Fibroblast of skin of right quadriceps (primary cell): ENCODE results near the gene CERS1.

Experiments used
- DNase-seq: peaks from one replicate; pipeline ENCODE4 v3.0.0-alpha.2; 2013

CERS1 gene

DNA sequence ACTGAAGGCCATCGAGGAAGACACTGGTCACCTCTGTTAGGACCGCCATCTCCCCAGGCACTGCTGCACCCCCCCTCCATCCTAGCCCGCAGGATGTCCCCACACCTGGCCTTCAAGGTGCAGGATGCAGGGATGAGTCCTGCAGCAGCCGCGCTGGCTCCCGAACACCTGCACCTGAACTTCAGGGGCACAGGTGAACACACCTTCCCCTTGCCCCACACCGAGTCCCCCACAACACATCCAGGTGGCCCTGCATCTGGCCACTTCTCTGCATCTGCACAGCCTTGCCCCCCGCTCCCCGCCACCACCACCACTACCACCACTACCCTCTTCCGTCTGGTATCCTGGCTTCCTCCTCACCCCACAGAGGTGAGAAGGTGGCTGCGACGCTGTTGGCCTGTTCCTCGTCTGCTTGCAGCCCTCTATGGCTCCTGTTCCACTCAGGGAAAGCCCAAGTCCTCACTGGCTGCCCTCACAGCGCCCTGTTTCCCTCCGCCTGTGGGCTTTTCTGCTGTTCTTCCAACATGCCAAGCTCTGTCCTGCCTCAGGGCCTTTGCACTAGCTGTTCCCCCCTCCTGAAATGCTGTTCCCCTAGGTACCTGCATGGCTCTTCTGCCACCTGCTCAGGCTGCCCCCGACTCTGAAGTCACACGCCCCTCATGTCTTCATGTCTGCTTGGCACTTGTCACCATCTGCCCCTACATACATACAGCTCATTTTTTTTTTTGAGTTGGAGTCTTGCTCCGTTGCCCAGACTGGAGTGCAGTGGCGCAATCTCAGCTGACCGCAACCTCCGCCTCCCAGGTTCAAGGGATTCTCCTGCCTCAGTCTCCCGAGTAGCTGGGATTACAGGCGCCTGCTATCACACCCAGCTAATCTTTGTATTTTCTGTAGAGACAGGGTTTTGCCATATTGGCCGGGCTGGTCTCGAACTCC lies 1.4 kb upstream of the CERS1 start:
- DNase-seq, result no peak

DNA sequence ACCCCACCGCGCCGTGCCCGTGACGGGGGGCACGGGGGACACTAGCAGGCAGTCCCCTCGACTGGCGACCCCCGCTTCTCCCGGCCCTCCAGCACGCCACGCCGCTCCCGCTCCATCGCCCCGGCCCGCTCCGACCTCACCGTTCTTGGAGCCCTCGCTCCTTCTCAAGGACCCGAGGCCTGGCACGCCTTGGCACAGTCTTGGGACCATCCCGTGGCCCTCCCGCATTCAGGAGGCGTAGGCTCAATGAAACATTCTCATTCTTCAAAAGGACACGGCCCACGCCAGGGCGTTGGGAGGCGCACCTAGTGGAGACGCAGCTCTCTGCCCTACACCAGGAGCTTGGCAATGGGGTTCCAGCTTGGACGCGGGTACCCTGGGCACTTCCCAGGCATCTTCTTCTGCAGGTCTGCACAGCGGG lies 473 bp upstream of the CERS1 start:
- DNase-seq, result no peak

DNA sequence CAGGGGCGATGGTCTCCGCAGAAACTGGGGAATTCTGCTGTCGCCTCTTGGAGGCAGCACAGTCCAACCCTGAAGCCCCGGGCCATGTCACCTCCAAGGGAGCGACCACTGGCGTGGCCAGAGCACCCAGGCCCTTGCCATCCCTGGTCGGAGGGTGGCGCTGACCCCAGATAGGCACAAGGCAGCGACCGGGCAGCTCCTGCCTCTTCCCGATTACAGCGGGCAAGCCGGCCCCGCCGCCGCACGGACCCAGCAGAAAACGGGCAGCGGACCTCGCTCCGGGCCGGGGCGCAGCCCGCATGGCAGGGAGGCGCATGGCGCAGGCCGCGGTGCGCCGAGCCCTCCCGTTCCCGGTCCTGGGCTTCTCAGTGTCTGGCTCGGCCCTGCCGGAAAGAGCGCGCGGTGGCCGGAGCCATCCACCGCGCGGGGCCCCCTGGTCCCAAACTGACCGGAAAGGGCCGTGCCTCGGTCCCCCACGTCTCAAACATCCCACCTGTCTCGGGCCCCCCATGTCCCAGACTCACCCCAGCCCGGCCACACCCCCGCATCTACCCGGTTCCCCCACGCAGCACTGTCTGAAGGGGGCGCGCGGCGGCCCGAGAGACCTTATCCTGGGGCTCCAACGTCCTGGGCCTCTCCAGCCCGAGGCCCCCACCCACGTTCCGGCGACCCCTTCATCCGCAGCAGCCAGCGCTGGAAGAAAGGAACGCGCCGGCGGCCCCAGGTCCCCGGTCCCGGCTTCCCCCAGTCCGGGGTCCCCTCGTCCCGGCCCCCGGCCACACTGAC lies 727 bp downstream of the CERS1 start:
- no peak for DNase-seq

DNA sequence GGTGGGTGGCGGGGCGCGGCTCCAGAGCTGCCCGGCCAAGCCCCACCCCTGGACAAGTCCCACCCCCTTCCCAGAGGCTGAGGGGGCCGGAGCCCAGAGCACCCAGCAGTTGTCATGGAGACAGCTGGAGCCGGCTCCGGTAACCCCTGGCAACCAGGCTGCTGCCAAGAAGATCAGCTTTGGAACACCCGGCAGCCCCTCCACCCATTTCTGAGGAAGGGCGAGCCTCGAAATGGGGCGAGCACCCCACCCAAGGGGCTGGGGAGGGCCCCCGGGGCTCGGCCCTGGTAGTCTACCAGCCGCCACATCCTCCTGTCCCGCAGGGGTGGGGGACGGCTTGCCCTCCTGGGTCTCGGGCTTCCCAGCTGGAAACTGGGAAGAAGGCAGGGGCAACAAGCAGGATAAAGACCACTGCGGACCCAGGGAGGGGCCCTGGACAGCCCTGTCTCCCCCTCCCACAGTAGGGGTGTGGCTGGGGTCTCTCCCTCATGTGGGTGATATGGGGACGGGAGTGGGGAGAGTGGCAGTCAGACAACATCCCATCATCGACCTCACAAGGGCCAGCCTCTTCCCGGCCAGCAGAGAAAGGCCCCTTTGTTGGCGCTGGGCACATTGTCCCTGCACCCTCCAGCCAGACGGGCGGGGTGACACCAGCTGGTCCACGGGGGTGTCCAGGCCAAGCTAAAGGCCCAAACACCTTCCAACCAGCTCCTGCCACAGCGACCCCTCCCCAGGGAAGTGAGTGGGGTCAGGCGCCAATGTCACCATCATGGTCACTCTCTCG lies 1.5 kb downstream of the CERS1 start:
- DNase-seq, result peak; percentile 31

GRCh38 chr19:18893587-18894253 lies 2.2 kb downstream of the CERS1 start:
- no peak for DNase-seq

DNA sequence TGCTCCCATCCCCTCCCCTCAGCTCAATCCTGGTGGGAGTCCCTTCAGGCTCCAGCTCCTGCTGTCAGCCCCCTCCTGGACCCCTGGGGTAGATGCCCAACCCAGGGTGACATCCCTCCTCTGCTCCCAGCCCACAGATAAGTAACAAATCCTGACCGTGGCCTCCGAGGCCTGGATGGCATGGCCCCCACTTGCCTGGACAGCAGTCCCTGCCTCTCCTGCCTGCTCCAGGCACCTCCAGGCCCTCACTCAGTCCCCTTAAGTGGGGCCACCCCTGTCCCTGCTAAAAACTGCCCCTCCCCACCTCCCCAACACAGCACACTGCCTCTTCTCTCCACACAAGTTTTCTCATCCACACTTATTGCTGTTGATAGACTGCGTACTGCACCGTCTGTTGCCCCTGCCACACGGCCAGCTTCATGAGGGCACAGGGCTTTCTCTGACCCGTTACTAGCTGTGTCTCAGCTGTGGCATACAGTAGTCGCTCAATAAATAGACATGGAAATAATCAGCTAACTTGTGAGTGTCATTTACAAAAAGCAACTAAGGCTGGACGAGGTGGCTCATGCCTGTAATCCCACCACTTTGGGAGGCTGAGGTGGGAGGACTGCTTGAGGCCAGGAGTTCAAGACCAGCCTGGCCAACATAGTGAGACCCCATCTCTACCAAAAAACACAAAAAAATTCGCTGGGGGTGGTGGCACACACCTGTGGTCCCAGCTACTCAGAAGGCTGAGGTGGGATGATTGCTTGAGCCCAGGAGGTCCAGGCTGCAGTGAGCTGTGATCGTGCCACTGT lies 5.8 kb downstream of the CERS1 start:
- no peak for DNase-seq

GRCh38 chr19:18886972-18887371 lies 9.0 kb downstream of the CERS1 start:
- no peak for DNase-seq

GRCh38 chr19:18883526-18884304 lies 12.2 kb downstream of the CERS1 start:
- DNase-seq, result no peak

DNA sequence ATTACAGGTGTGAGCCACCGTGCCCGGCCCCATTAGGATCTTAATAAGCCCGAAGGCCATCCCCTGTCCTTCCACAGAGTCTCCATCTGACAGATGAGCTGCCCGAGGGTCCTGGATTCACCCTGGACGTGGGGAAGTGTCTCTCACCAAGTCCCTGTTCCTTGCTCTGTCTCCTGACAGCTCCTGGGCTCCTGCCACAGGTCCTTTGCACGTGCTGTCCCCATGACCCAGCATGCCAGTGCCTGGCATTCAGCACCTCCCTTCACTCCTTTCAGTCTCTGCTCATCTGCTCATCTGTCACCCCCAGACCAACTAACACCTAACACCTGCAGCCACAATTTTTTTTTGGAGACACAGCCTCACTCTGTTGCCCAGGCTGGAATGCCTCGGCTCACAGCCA lies 14.5 kb downstream of the CERS1 start:
- DNase-seq, result no peak

- DNase-seq, result no peak
Measured at GRCh38 chr19:18879579-18880373, 16.2 kb downstream of the CERS1 start.

- DNase-seq, result no peak
Measured at GRCh38 chr19:18878858-18879578, 16.9 kb downstream of the CERS1 start.

- DNase-seq, result no peak
Measured at GRCh38 chr19:18878058-18878797, 17.7 kb downstream of the CERS1 start.

GRCh38 chr19:18876865-18877264 lies 19.1 kb downstream of the CERS1 start:
- no peak for DNase-seq

DNA sequence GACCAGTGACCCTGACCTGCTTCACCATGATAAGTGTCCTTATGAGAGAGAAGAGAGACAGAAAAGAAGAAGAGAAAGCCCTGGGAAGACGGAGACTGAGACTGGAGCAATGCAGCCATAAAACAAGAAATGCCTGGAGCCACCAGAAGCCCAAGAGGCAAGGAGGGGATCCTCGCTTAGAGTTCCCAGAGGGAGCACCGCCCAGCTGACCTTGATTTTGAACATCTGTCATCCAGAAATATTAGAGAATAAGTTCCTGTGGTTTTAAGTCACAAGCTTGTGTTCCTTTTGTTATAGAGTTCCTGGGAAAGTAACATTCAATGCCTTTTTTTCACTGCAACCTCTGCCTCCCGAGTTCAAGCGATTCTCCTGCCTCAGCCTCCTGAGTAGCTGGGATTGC lies 20.2 kb downstream of the CERS1 start:
- no peak for DNase-seq

- no peak for DNase-seq
Measured at GRCh38 chr19:18871543-18871942, 24.4 kb downstream of the CERS1 start.

DNA sequence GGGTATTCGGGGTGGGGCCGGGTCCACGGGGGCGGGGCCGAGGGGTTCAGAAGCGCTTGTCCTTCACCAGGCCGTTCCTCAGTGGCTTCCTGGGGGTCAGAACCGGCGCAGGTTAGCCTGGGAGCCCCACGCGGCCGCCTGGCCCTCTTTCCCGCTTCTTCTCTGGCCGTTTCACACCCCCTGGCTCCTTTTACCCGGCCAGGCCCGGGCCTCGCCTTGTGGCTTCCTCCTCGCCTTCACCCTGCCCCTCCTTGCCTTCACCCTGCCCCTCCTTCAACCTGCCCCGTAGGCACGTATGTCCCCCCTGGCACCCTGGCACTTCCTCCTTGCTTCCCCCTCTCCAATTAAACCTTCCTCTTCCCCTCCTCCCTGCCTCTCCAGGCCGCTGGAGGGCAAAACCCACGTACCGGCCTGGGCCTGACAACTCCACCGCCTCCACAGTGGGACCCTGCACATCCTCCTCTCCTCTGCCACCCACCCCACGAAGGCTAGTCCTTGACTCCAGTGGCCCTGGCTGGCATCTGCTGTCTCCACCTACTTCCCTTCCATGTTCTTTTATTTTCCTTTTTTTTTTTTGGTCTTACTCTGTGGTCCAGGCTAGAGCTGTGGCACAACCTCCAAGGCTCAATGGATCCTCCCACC lies 25.3 kb downstream of the CERS1 start:
- DNase-seq, result no peak

DNA sequence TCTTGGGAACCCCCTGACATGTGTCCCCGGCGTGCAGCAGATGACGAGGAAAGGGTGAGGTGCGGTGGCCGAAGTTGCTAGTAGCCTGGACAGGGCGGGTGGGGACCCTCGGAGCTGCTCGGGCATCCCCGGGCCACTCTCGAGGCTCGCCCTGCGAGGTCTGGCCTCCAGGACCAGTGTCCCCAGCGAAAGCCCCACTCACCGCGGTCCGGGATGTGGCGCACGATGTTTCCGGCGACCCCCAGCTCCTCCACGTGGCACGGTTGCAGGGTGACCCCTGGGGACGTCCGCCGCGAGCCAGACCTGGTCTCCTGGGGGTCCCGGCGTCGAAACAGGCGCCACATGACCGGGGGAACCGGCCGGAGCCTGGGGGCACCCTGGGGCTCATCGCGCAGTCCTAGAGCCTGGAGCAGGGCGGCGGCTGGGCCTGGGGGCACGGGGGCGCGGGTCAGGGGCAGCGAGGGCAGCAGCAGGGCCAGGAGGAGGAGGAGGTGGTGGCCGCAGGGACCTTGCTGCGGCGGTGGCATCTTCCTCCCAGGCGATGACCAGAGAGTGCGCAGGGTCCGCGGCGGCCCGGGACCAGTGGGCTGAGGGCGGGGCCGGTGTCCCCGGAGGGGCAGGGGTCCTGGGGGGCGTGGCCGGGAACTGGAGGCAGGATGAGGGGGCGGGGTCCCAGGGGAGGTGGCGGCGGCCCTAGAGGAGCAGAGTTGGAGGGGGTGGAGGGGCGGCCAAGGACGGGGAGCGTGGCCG lies 26.0 kb downstream of the CERS1 start:
- no peak for DNase-seq
